HG03135 (cell line): ENCODE results near the gene TMEM272.
"Not testable (repeated sequence)": the region's sequence is repeated elsewhere in the genome, so short reads cannot be mapped to it uniquely, and the experiment has no call there.

ENCODE experiments used
- ATAC-seq: cut with Tn5 transposase; IDR thresholded peaks from one replicate; pipeline ENCODE4 v1.9.1; 2021; ENCODE audit warnings: mild to moderate bottlenecking, moderate library complexity; ENCODE audit not compliant: unreplicated experiment

The TMEM272 gene

GRCh38 chr13:51826606-51827005, 18.4 kb downstream of the TMEM272 start:
- no peak for ATAC-seq

GRCh38 chr13:51825681-51826254, 19.2 kb downstream of the TMEM272 start:
- no peak for ATAC-seq

GRCh38 chr13:51825165-51825592, 19.8 kb downstream of the TMEM272 start:
- ATAC-seq = no peak

- ATAC-seq = not testable (repeated sequence)
These were observed 20.3 kb downstream of the TMEM272 start for GRCh38 chr13:51824712-51825111.

- ATAC-seq = no peak
These were observed 21.1 kb downstream of the TMEM272 start for GRCh38 chr13:51823863-51824262.

GRCh38 chr13:51823359-51823758, 21.6 kb downstream of the TMEM272 start:
- ATAC-seq = no peak

GRCh38 chr13:51822106-51822815, 22.7 kb downstream of the TMEM272 start:
- no peak for ATAC-seq

- ATAC-seq = no peak
These were observed 23.4 kb downstream of the TMEM272 start for GRCh38 chr13:51821606-51822005.

- ATAC-seq = no peak
These were observed 24.9 kb downstream of the TMEM272 start for GRCh38 chr13:51820016-51820597.

- no peak for ATAC-seq
These were observed 25.4 kb downstream of the TMEM272 start for GRCh38 chr13:51819544-51819943.

GRCh38 chr13:51818781-51819511, 26.0 kb downstream of the TMEM272 start:
- ATAC-seq = no peak

- no peak for ATAC-seq
These were observed 26.7 kb downstream of the TMEM272 start for GRCh38 chr13:51818276-51818675.

GRCh38 chr13:51817717-51818116, 27.3 kb downstream of the TMEM272 start:
- ATAC-seq = no peak

- no peak for ATAC-seq
These were observed 28.2 kb downstream of the TMEM272 start for GRCh38 chr13:51816604-51817249.

- ATAC-seq = no peak
These were observed 29.1 kb downstream of the TMEM272 start for GRCh38 chr13:51815848-51816247.

GRCh38 chr13:51814825-51815650, 29.9 kb downstream of the TMEM272 start:
- peak; percentile 79 for ATAC-seq

- ATAC-seq = no peak
These were observed 30.9 kb downstream of the TMEM272 start for GRCh38 chr13:51814071-51814470.

GRCh38 chr13:51811920-51812451, 33.0 kb downstream of the TMEM272 start:
- no peak for ATAC-seq

GRCh38 chr13:51811046-51811445, 33.9 kb downstream of the TMEM272 start:
- no peak for ATAC-seq

GRCh38 chr13:51808811-51809210, 36.2 kb downstream of the TMEM272 start:
- ATAC-seq = no peak
